Testis (tissue), 3 donors: Measurements from ENCODE around the gene SSR4. TPM values are rescaled to one million over a fixed set of nuclear protein-coding genes. Genes with fewer than 3 reads are reported as not detected.

Experiments
- DNase-seq: peaks from one replicate; pipeline ENCODE4 v3.0.0-alpha.2; 2019
- H3K27ac ChIP-seq, 2 donors: fragments of 200-600 bp; sonication (generic); one replicate each; pipeline ENCODE4 v1.5.1; 2019
- H3K27me3 ChIP-seq: fragments of 200-600 bp; sonication (generic); one replicate; pipeline ENCODE4 v1.5.1; 2019
- H3K36me3 ChIP-seq: fragments of 200-600 bp; sonication (generic); one replicate; pipeline ENCODE4 v1.5.1; 2017; ENCODE audit warnings: low read depth; ENCODE audit errors: missing control alignments
- H3K4me1 ChIP-seq: fragments of 200-600 bp; sonication (generic); one replicate; pipeline ENCODE4 v1.5.1; 2019
- H3K4me3 ChIP-seq, 2 donors: fragments of 200-600 bp; sonication (generic); one replicate each; pipeline ENCODE4 v1.5.1; 2017 to 2019
- H3K9me3 ChIP-seq: fragments of 200-600 bp; sonication (generic); one replicate; pipeline ENCODE4 v1.5.1; 2017
- CTCF ChIP-seq, 3 experiments: fragments of 450-650 bp in 2 of 3; fragments of 200-600 bp in 1 of 3; sonication (generic) in 1 of 3; IDR thresholded peaks; one replicate each; pipeline ENCODE4 v1.5.1; 2016 to 2019; ENCODE audit warnings: antibody characterized with exemption in 3 of 3, mild to moderate bottlenecking in 2 of 3, moderate library complexity in 1 of 3
- POLR2A ChIP-seq: fragments of 450-650 bp; IDR thresholded peaks from one replicate; pipeline ENCODE4 v1.6.1; 2017; ENCODE audit warnings: antibody characterized with exemption, mild to moderate bottlenecking, moderate library complexity
- WGBS, 2 donors: methylation state at CpG; one replicate each; pipeline ENCODE4 v1.1.5; 2018; 5-methylcytosine and 5-hydroxymethylcytosine counted together
- intact Hi-C: fragments of 100-400 bp; cut with DNase I; formaldehyde crosslinking; loops from one replicate; pipeline ENCODE4 v1.15.1; 2023; ENCODE audit warnings: low total_unique reads
- polyA plus RNA-seq: library from polyadenylated mRNA; stranded (reverse); fragments of 350-450 nt; fragmentation: Illumina TruSeq; extraction: RNeasy Lipid Tissue Mini Kit (QIAGEN cat#74804); gene quantifications from one replicate; pipeline ENCODE4 v1.2.3, GENCODE V29; 2014; ENCODE audit warnings: low read depth, low replicate concordance; ENCODE audit not compliant: insufficient read depth
- total RNA-seq, 2 donors: library from RNA; depleted of rRNA; stranded (reverse); fragments of >200 nt; gene quantifications; one replicate each; pipeline ENCODE4 v1.2.3, GENCODE V29; 2016

SSR4 gene
- total and polyA plus RNA-seq, 3 donors from 2014 or later: 246 to 294 (median 275) TPM

GRCh38 chrX:153789654-153790053, 4.8 kb upstream of the SSR4 start:
- no peaks in the 10 kb centered on the region for H3K27me3 ChIP-seq
- no peak overlapping the region for H3K4me3 ChIP-seq
- no peaks in the 10 kb centered on the region for H3K36me3 ChIP-seq
- no peaks in the 10 kb centered on the region for H3K9me3 ChIP-seq
- intact Hi-C loops: loop anchor here (10.0 kb wide), 1 partner anchor 65 kb away; the partner anchor contains the start of genes ABCD1 and BCAP31
- DNase-seq: no peak
- H3K4me1 ChIP-seq: no peaks in the 10 kb centered on the region
- no peak overlapping the region for H3K27ac ChIP-seq
- WGBS, 2 donors: 88 to 97% methylated on average over 3 to 9 of the region's 12 CpGs
- no peak for TF ChIP-seq CTCF (IDR thresholded peaks at IDR 0.05)
- TF ChIP-seq POLR2A: no peak

- Histone ChIP-seq H3K9me3 (no peaks in the 10 kb centered on the region), H3K4me1 (no peaks in the 10 kb centered on the region), H3K27me3 (no peaks in the 10 kb centered on the region), H3K36me3 (no peaks in the 10 kb centered on the region), H3K27ac (no peak overlapping the region), H3K4me3 (no peak overlapping the region)
- no peak for TF ChIP-seq CTCF (IDR thresholded peaks at IDR 0.05)
- TF ChIP-seq POLR2A: no peak
- intact Hi-C loops: loop anchor here (10.0 kb wide), 1 partner anchor 66 kb away; the partner anchor contains the start of genes ABCD1 and BCAP31
- 85 to 91% methylated on average over 12 to 15 of the region's 17 CpGs for WGBS, 2 donors
- DNase-seq: no peak
Observed at GRCh38 chrX:153791104-153791852, 3.2 kb upstream of the SSR4 start.

- no peaks in the 10 kb centered on the region for H3K4me1 ChIP-seq
- WGBS, 2 donors: 81 to 83% methylated on average over 1 to 6 of the region's 6 CpGs
- no peak for DNase-seq
- no peaks in the 10 kb centered on the region for H3K9me3 ChIP-seq
- no peaks in the 10 kb centered on the region for H3K36me3 ChIP-seq
- intact Hi-C loops: loop anchor here (10.0 kb wide), 1 partner anchor 68 kb away; the partner anchor contains the start of genes ABCD1 and BCAP31
- no peaks in the 10 kb centered on the region for H3K27me3 ChIP-seq
- H3K4me3 ChIP-seq: no peak overlapping the region
- no peak for TF ChIP-seq CTCF (IDR thresholded peaks at IDR 0.05)
- no peak for TF ChIP-seq POLR2A
- no peak overlapping the region for H3K27ac ChIP-seq
Observed at GRCh38 chrX:153792368-153792767, 2.1 kb upstream of the SSR4 start.

GRCh38 chrX:153793291-153793690, 1.2 kb upstream of the SSR4 start:
- Histone ChIP-seq H3K27ac (peak overlapping the region in 1 of 2 donors; percentile 88), H3K4me3 (peak overlapping the region; percentile 60 to 70), H3K27me3 (no peaks in the 10 kb centered on the region), H3K9me3 (no peaks in the 10 kb centered on the region), H3K36me3 (no peaks in the 10 kb centered on the region), H3K4me1 (no peaks in the 10 kb centered on the region)
- DNase-seq: no peak
- intact Hi-C loops: loop anchor here (10.0 kb wide), 1 partner anchor 68 kb away; the partner anchor contains the start of genes ABCD1 and BCAP31
- 0 to 8% methylated on average over 4 to 6 of the region's 7 CpGs for WGBS, 2 donors
- TF ChIP-seq POLR2A (no peak), CTCF (IDR thresholded peaks at IDR 0.05) (no peak)
